Adrenal gland (tissue), 12 donors: ENCODE measurements around the gene ATF7. TPM values are rescaled to one million over a fixed set of nuclear protein-coding genes. Genes with fewer than 3 reads are reported as not detected.

Experiments used
- DNase-seq, 7 donors: peaks; one replicate each; pipeline ENCODE4 v3.0.0-alpha.2; 2019 to 2020
- H3K27ac ChIP-seq, 5 donors: fragments of 200-600 bp; sonication (generic) in 4 of 5; 1 replicate in 3 of 5; 2 replicates in 2 of 5; pipeline versions ENCODE4 v1.5.1 to v1.8.0; 2016 to 2020; ENCODE audit warnings: mild to moderate bottlenecking in 1 of 5
- H3K27me3 ChIP-seq: fragments of 200-600 bp; 2 replicates; pipeline ENCODE4 v1.8.0; 2021
- H3K36me3 ChIP-seq, 2 donors: fragments of 200-600 bp; replicated peaks in 1 of 2; 1 replicate in 1 of 2; 2 replicates in 1 of 2; pipeline versions ENCODE4 v1.5.1 to v1.8.0; 2018 to 2022
- H3K4me1 ChIP-seq, 2 donors: fragments of 200-600 bp; replicated peaks in 1 of 2; 1 replicate in 1 of 2; 2 replicates in 1 of 2; pipeline versions ENCODE4 v1.5.1 to v1.8.0; 2018 to 2021
- H3K4me3 ChIP-seq, 4 donors: fragments of 200-600 bp; sonication (generic) in 3 of 4; one replicate each; pipeline ENCODE4 v1.5.1; 2016 to 2018
- H3K9me3 ChIP-seq, 3 donors: fragments of 200-600 bp; sonication (generic) in 1 of 3; replicated peaks in 1 of 3; 1 replicate in 2 of 3; 2 replicates in 1 of 3; pipeline versions ENCODE4 v1.5.1 to v1.8.0; 2016 to 2021
- POLR2A ChIP-seq, 2 donors: fragments of 450-650 bp; IDR thresholded peaks; one replicate each; pipeline ENCODE4 v1.6.1; 2017; ENCODE audit warnings: antibody characterized with exemption in 2 of 2, mild to moderate bottlenecking in 2 of 2, moderate library complexity in 1 of 2
- WGBS, 4 donors: extraction: QIAGEN DNeasy Blood & Tissue Kit in 2 of 4; methylation state at CpG; one replicate each; pipeline versions ENCODE4 v1.1.5 to v1.1.7; 2013 to 2017; 5-methylcytosine and 5-hydroxymethylcytosine counted together
- intact Hi-C, 2 donors: fragments of 100-400 bp; cut with DNase I; formaldehyde crosslinking; loops; one replicate each; pipeline versions ENCODE4 v1.14.1 to v1.15.0; 2022 to 2023
- polyA plus RNA-seq, 3 donors: library from polyadenylated mRNA; stranded (reverse); fragments of 200-250 nt in 2 of 3; fragments of 350-450 nt in 1 of 3; fragmentation: Illumina TruSeq in 1 of 3; extraction: RNeasy Lipid Tissue Mini Kit (QIAGEN cat#74804) in 1 of 3; gene quantifications; one replicate each; pipeline ENCODE4 v1.2.3, GENCODE V29; 2013 to 2014
- total RNA-seq, 9 donors: library from RNA; depleted of rRNA in 4 of 9; stranded (reverse); fragments of >200 nt in 4 of 9; fragments of 120-200 nt in 1 of 9; fragmentation: NEBNext Ultra II Directional in 1 of 9; extraction: Animal tissue kit (Norgen Biotek cat#: 25700) in 1 of 9; gene quantifications; one replicate each; pipeline versions ENCODE4 v1.1.0 to v1.2.4, GENCODE V29; 2013 to 2023
- TF ChIP-seq, protein P1 (sequence below), 6 experiments: fragments of 450-650 bp in 4 of 6; fragments of 200-600 bp in 2 of 6; sonication (generic) in 1 of 6; IDR thresholded peaks; 1 replicate in 5 of 6; 2 replicates in 1 of 6; pipeline versions ENCODE4 v1.5.1 to v1.8.0; 2016 to 2021; ENCODE audit warnings: antibody characterized with exemption in 6 of 6, mild to moderate bottlenecking in 2 of 6, moderate library complexity in 1 of 6
- donor health status: healthy with polysubstance abuse.
- donor health status: Bipolar disorder and iron deficiency.
- donor health status: DM: yes; HTN: yes; CAD: no.
- donor health status: DM: no; HTN: no; CAD: no.
- donor health status: DM: no; HTN: no; CAD: no.
- donor health status: DM: yes; HTN: yes; CAD: no.

The ATF7 gene
- total and polyA plus RNA-seq, 12 donors, result 12.1 to 41.7 (median 27.5) TPM

DNA sequence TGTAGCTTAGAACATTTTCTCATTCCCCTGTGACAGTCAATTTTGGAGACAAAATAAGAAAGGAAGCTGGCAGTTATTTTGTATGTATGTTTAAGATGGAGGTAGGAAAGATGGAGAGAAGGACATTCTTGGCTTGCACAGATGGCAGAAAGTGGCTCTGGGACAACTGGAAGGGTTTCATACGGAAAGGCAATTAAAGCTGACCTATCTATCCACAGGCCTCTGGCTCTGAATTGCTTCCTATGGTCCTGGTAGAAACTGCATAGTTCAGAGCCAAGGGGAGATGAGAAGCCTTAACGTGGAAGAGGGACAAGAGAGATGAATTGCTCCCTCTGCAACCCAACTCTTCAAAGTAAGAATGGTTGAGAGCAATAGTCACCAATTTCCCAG, 110.9 kb downstream of the ATF7 start:
- no peak overlapping the region for H3K4me3 ChIP-seq
- no peak overlapping the region for H3K27ac ChIP-seq
- intact Hi-C loops, result loop anchor here in 1 of 2 donors (10.0 kb wide), 1 partner anchor 170 kb away; no protein-coding TSS in a partner anchor
- 67 to 96% (median 89%) methylated on average over 2 of the region's 2 CpGs for WGBS, 4 donors
- no peaks in the 10 kb centered on the region for H3K27me3 ChIP-seq
- TF ChIP-seq, protein P1, sequence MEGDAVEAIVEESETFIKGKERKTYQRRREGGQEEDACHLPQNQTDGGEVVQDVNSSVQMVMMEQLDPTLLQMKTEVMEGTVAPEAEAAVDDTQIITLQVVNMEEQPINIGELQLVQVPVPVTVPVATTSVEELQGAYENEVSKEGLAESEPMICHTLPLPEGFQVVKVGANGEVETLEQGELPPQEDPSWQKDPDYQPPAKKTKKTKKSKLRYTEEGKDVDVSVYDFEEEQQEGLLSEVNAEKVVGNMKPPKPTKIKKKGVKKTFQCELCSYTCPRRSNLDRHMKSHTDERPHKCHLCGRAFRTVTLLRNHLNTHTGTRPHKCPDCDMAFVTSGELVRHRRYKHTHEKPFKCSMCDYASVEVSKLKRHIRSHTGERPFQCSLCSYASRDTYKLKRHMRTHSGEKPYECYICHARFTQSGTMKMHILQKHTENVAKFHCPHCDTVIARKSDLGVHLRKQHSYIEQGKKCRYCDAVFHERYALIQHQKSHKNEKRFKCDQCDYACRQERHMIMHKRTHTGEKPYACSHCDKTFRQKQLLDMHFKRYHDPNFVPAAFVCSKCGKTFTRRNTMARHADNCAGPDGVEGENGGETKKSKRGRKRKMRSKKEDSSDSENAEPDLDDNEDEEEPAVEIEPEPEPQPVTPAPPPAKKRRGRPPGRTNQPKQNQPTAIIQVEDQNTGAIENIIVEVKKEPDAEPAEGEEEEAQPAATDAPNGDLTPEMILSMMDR (IDR thresholded peaks at IDR 0.05), result no peak
- no peak for TF ChIP-seq POLR2A (IDR thresholded peaks at IDR 0.05)
- no peak for DNase-seq
- no peaks in the 10 kb centered on the region for H3K9me3 ChIP-seq
- peaks cover 0 to 6% of the 10 kb centered on the region in 2 donors for H3K4me1 ChIP-seq
- H3K36me3 ChIP-seq, result peaks cover 0 to 87% of the 10 kb centered on the region in 2 donors

DNA sequence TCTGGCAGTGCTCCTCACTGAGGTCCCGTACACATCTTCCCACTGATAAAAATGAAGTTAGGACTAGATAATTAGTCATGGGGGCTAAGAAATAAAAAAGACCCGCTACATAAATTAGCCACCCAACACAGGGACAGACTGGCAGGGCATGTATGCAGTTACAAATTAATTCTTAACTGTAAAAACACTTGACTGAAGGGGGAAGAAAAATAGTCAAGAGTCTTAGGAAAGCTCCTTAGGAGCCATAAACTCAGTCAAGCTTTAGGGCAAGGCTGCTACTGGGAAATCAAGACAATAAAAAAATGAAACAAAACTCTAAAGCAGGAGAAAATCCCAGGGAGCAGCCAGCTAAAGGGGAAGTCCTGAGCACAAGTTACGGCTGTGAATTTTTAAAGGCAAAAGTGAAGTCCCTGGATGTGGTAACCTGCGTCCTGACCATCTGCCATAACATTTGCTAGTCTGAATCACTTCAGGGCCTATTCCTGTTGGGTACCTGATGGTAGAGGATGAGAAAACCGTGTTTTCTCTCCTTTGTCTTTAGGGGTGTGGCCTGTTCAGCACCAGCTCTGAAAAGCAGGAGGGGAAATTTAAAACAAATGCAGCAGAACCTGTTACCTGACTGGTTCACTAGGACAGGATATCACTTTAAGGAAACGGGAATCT, 111.4 kb downstream of the ATF7 start:
- 82 to 87% (median 86%) methylated on average over 6 of the region's 6 CpGs for WGBS, 4 donors
- H3K36me3 ChIP-seq, result peaks cover 0 to 84% of the 10 kb centered on the region in 2 donors
- TF ChIP-seq POLR2A (IDR thresholded peaks at IDR 0.05), result no peak
- TF ChIP-seq, protein P1 (IDR thresholded peaks at IDR 0.05), result no peak

DNA sequence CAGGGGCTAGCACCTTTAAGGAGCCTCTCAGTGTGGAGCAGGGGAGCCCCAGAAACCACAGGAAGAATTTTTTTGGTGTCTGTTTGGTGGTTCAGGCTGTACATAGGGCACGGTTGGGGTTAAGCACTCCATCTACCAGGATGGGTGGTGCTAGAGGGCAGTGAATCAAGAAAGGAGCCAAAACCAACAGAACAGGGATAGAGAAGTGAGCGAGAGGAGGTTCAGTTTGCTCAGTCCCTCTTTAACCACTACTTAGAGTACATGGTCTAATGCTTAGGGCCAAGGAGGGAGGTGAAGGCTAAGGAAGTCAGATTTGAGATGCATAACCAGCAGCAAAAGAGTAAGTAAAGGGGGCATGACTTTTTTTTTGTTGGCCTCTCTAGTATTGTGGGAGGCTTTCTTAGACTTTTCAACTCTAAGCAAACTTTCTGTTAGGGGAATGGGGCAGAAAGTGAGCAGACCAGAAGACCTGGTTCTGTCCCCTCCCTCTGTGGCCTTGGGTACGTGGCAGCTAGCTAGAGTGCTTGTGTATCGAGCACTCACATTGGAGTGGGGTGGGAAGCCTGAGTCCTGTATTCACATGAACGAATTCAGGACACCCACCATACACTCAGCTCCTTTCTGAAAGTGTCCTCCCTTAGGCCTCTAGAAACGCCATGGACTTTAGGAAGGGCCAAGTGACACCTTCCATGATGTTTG, 112.3 kb downstream of the ATF7 start:
- intact Hi-C loops, result loop anchor here in 1 of 2 donors (10.0 kb wide), 1 partner anchor 169 kb away; no protein-coding TSS in a partner anchor
- no peak overlapping the region for H3K27ac ChIP-seq
- 82 to 87% (median 82%) methylated on average over 6 of the region's 6 CpGs for WGBS, 4 donors
- H3K9me3 ChIP-seq, result no peaks in the 10 kb centered on the region
- H3K36me3 ChIP-seq, result peaks cover 0 to 77% of the 10 kb centered on the region in 2 donors
- no peak overlapping the region for H3K4me3 ChIP-seq
- DNase-seq, result no peak
- no peak for TF ChIP-seq POLR2A (IDR thresholded peaks at IDR 0.05)
- TF ChIP-seq, protein P1 (IDR thresholded peaks at IDR 0.05), result no peak
- H3K27me3 ChIP-seq, result no peaks in the 10 kb centered on the region
- H3K4me1 ChIP-seq, result peaks cover 0 to 6% of the 10 kb centered on the region in 2 donors

More for the DNA sequence above, 111.4 kb downstream of the ATF7 start:
- no peak for DNase-seq
- Histone ChIP-seq H3K27ac (no peak overlapping the region), H3K9me3 (no peaks in the 10 kb centered on the region), H3K4me3 (no peak overlapping the region), H3K27me3 (no peaks in the 10 kb centered on the region), H3K4me1 (peaks cover 0 to 6% of the 10 kb centered on the region in 2 donors)
- intact Hi-C loops, result loop anchor here in 1 of 2 donors (10.0 kb wide), 1 partner anchor 170 kb away; no protein-coding TSS in a partner anchor

DNA sequence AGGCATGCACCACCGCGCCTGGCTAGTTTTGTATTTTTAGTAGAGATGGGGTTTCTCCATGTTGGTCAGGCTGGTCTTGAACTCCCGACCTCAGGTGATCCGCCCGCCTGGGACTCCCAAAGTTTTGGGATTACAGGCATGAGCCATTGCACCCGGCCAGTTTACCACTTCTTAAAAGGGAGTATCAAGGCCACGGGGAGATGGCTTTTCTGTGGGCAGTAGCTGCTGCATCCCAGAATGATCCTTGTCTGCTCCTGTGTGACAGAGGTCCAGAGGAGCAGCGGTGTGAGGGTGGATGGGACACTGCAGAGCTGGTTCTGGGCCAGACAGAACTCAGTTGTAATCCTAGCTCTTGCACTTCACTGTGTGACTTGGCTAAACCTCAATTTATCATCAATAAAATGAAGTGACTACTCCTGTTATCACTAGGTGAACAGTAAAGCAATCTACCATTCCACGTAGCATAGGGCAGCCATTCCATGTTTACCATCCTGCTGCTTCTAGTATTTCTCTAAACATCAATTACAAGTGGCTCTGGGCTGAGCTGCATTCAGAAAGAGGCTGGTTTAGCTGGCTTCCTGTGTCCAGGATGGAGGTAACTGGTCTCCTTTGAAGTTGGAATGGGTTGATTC, 115.9 kb downstream of the ATF7 start:
- Histone ChIP-seq H3K27me3 (no peaks in the 10 kb centered on the region), H3K4me1 (peaks cover 5 to 13% of the 10 kb centered on the region in 2 donors), H3K9me3 (no peaks in the 10 kb centered on the region), H3K4me3 (no peak overlapping the region), H3K36me3 (peaks cover 0 to 71% of the 10 kb centered on the region in 2 donors), H3K27ac (no peak overlapping the region)
- DNase-seq, result no peak
- 70 to 89% (median 80%) methylated on average over 3 to 9 of the region's 9 CpGs for WGBS, 4 donors
- TF ChIP-seq, protein P1 (IDR thresholded peaks at IDR 0.05), result no peak
- TF ChIP-seq POLR2A (IDR thresholded peaks at IDR 0.05), result no peak
- intact Hi-C loops, result loop anchor here in 1 of 2 donors (10.0 kb wide), 1 partner anchor 165 kb away; no protein-coding TSS in a partner anchor
